CMK (cell line): ENCODE results near the gene PIP.
"Not testable (repeated sequence)": the region's sequence is repeated elsewhere in the genome, so short reads cannot be mapped to it uniquely, and the experiment has no call there.

ENCODE experiments used
- DNase-seq: peaks from one replicate; pipeline ENCODE4 v3.0.0-alpha.2; 2010; ENCODE audit warnings: low read depth

Gene PIP

DNA sequence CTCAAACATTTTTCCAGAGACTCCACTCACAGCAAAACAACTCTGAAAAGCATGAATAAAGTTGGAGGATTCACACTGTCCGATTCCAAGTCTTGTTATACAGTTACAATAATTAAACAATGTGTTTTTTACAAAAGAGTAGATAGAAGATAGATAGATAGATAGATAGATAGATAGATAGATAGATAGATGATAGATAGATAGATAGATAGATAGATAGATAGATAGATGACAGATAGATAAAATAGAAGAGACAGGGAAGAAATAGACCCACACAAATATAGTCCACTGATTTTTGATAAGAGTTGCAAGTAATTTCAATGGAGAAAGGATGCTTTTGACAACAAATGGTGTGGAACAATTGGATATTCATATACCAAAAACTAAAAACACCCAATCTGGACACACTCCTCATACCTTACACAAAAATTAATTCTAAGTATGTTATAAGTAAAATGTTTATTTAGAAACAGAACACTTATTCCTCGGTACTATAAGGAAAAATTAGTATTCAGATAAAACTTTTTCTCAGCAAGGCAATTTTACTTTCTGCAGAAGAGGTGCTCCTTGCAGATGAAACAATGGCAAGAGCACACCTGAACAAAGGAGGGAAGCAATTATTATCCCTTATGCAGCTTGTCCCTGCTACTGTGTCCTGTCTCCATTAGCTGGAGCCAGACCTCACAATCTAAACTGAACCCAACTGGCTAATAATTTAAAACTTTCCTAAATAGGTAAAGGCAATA lies 45.7 kb downstream of the PIP start:
- no peak for DNase-seq

DNA sequence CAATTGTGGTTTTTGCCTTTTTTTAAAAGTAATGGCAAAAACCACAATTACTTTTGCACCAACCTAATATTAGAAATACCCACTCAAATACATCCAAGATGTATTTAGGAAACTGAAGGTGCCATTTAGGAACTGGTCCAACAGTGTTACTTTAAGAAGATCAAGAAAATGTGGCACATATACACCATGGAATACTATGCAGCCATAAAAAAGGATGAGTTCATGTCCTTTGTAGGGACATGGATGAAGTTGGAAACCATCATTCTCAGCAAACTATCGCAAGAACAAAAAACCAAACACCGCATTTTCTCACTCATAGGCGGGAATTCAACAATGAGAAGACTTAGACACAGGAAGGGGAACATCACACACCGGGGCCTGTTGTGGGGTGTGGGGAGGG lies 48.9 kb downstream of the PIP start:
- DNase-seq: not testable (repeated sequence)

DNA sequence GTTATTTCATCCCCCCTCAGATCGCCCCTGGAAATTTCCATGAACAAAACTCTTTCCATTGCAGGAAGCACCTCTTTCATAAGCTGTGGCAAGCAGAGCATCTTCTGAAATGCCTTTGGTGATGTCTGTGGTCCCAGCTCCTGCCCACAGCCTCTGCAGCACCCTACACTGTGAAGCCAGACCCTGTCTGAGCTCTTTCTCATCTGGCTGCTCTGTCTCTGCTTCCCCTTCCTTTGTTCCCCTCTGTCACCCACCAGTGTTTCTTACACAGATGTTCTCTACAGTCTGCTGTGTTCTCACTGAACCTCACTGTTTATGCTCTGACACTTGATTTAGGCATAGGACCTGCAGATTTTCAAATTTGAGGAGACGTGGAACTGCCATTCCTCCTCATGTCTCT lies 49.5 kb downstream of the PIP start:
- no peak for DNase-seq

DNA sequence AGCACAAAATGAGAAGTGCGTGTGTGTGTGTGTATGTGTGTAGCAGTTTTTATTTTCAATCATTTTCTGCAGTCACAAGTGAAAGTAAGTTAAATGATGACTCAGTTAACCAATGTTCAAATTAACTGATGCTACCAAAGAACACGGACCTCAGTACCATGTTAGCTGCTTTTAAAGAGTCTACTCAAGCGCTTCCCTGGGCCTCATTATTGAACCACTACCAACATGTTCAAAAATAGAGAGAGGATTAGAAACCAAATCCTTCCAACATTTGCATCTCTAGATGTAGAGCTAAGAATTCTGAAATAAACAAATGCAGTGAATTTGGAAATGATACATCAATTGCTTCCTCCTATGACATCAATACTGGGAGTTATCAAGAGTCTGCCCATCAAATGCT lies 51.1 kb downstream of the PIP start, which contains the start of gene TAS2R39:
TSS of gene TAS2R39 (plus strand) at position 396 of the 400 bp plus-strand sequence. CDS start at position 396, 0 bp downstream.
- no peak for DNase-seq

DNA sequence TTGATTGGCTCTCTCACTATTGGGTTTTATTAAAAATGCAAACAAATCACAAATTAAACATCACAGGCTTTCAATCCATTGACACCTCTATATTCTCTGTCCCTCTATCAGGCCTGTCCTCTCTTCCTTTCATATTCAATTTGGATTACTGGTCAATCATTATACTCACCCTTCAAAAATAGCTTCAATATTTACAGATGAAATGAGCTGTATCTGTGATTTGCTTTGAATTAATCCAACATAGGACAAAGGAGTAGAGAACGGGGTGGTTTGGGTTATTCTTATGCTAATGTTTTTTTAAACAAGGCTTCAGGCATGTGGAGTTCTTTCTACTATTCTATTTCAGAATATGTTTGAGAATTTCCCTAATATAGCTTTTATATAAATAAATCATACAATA lies 53.7 kb downstream of the PIP start:
- DNase-seq: no peak

DNA sequence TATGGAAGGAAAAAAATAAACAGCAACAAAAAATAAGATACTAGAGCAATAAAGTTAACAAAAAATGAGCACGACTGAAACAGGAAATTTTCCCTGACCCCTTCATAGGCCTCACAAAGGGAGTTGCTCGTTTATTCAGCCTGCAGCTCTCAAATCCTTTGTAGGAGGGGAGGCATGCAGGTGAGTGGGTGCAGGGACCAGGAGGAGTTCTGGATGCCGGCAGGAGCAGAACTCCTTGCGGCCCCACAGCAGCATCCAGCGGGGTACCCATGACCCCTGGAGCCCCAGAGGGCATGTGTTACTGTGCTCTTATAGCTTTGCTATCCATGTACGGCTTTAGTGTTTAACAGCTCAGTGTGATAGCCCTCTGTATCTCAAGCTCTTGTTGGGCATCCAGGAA lies 57.1 kb downstream of the PIP start:
- DNase-seq: no peak
